Bronchial epithelial cell (primary cell): Measurements from ENCODE around the gene OR51G2. TPM values are rescaled to one million over a fixed set of nuclear protein-coding genes. Genes with fewer than 3 reads are reported as not detected.
A peak's percentile ranks its signal among the peaks of the same experiment; 100 is the strongest.
"Not testable (repeated sequence)": the region's sequence is repeated elsewhere in the genome, so short reads cannot be mapped to it uniquely, and the experiment has no call there.

ENCODE experiments used
- DNase-seq: peaks from one replicate; pipeline ENCODE4 v3.0.0-alpha.2; 2010; ENCODE audit warnings: low read depth
- FAIRE-seq: peaks from 2 replicates; lab custom pipeline; 2011; peaks lifted over from hg19 to GRCh38; lab: Jason Lieb, UNC
- H3K27me3 ChIP-seq: 2 replicates; pipeline ENCODE4 v1.5.1; 2011; ENCODE audit warnings: low read length; ENCODE audit not compliant: control insufficient read depth, insufficient read depth
- H3K36me3 ChIP-seq: 2 replicates; pipeline ENCODE4 v1.5.1; 2011; ENCODE audit warnings: low read length; ENCODE audit not compliant: control insufficient read depth, insufficient read depth
- H3K4me3 ChIP-seq: 2 replicates; pipeline ENCODE4 v1.5.1; 2011; ENCODE audit warnings: mild to moderate bottlenecking, low read depth, low read length, control low read depth
- total RNA-seq: library from RNA; depleted of rRNA; stranded (reverse); fragments of >200 nt; gene quantifications from 2 replicates; pipeline ENCODE4 v1.2.1, GENCODE V29; 2014
- TF ChIP-seq, protein P1 (sequence below): IDR thresholded peaks from 2 replicates; pipeline ENCODE4 v1.5.1; 2011; ENCODE audit warnings: mild to moderate bottlenecking, moderate library complexity, low read length, control low read depth, inconsistent platforms; ENCODE audit not compliant: insufficient read depth, severe bottlenecking

Gene OR51G2, protein sequence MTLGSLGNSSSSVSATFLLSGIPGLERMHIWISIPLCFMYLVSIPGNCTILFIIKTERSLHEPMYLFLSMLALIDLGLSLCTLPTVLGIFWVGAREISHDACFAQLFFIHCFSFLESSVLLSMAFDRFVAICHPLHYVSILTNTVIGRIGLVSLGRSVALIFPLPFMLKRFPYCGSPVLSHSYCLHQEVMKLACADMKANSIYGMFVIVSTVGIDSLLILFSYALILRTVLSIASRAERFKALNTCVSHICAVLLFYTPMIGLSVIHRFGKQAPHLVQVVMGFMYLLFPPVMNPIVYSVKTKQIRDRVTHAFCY
- not detected in 2 replicates for total RNA-seq

DNA sequence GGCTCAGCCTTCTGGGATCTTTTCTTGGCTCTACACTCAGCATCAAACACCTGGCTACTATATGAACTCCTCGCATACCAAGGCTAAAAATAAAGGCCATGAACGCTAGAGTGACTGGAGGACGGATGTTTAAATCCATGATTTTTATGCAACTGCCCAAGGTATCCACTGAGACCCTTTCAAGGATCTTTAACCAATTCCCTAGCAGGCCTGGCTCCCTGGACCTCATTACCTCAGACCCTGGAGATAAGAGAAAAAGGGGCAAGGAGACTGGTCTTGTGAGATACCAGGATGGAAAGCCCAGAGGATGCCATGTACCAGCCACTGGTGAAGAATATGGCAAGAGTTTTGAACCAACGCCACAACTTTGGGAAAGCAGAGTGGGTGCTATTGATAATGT is at the start of gene OR51G2:
Gene OR51G2, minus strand, starts transcription at position 101 of the 400 bp plus-strand sequence. CDS start 3,687 bp downstream, outside the sequence.
- TF ChIP-seq, protein P1, sequence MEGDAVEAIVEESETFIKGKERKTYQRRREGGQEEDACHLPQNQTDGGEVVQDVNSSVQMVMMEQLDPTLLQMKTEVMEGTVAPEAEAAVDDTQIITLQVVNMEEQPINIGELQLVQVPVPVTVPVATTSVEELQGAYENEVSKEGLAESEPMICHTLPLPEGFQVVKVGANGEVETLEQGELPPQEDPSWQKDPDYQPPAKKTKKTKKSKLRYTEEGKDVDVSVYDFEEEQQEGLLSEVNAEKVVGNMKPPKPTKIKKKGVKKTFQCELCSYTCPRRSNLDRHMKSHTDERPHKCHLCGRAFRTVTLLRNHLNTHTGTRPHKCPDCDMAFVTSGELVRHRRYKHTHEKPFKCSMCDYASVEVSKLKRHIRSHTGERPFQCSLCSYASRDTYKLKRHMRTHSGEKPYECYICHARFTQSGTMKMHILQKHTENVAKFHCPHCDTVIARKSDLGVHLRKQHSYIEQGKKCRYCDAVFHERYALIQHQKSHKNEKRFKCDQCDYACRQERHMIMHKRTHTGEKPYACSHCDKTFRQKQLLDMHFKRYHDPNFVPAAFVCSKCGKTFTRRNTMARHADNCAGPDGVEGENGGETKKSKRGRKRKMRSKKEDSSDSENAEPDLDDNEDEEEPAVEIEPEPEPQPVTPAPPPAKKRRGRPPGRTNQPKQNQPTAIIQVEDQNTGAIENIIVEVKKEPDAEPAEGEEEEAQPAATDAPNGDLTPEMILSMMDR, result no peak
- Histone ChIP-seq H3K27me3 (no peaks in the 10 kb centered on the region), H3K36me3 (no peaks in the 10 kb centered on the region), H3K4me3 (no peak within 1 kb of the TSS)
- DNase-seq (no peak), FAIRE-seq (no peak)

DNA sequence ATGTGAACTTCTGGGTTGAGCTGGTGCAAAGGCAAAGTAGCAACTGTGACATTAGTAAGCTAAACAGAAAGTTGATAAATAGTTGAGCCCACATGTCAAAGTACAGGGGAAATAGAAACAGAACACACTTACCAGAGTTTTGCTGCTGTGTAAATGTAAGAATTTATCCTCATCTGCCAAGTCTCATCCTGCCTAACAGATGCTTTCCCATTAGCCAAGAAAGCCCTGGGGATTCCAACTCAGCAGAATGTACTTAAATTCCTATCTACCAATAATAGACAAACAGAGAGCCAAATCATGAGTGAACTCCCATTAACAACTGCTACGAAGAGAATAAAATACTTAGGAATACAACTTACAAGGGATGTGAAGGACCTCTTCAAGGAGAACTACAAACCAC is 43.7 kb upstream of the OR51G2 start:
- no peak for FAIRE-seq
- TF ChIP-seq, protein P1, result no peak
- no peaks in the 10 kb centered on the region for H3K27me3 ChIP-seq
- no peak for DNase-seq
- no peak overlapping the region for H3K4me3 ChIP-seq
- no peaks in the 10 kb centered on the region for H3K36me3 ChIP-seq

DNA sequence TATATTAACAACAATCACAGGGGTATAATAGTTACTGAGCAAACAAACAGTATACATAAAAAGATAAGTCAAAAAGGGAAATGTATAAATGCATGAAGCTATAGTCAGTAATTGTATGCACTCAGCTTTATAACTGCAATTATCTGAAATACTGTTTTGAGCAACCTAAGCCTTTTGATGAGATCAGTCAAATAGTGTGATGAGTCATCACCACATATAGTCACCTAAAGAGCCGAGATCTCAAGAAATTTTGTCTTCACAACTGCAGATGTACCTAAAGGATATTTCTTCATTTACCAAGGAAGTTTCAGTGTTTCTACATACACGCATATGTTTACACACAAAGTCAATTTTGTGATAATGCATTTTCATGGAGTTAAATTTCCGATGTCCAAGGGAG is 41.7 kb upstream of the OR51G2 start:
- Histone ChIP-seq H3K36me3 (no peaks in the 10 kb centered on the region), H3K27me3 (no peaks in the 10 kb centered on the region), H3K4me3 (no peak overlapping the region)
- FAIRE-seq (no peak), DNase-seq (peak; percentile 10)
- TF ChIP-seq, protein P1, result no peak

DNA sequence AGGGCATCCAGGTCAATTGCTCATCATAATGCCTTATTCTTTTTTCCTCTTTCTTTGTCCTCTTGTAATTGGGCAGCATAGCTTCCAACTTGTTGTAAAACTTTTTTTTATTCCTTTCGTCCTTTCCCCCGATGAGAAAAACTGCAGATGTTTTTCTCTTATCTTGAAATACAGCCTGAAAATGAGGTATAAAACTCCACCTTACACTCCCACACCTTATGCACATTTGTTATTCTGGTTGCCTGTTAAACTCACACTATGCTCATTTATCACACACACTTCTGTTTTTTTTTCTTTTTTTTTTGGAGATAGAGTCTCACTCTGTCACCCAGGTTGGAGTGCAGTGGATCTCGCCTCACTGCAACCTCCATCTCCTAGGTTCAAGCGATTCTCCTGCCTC is 38.2 kb upstream of the OR51G2 start:
- TF ChIP-seq, protein P1, result no peak
- no peak for DNase-seq
- Histone ChIP-seq H3K4me3 (no peak overlapping the region), H3K36me3 (no peaks in the 10 kb centered on the region), H3K27me3 (no peaks in the 10 kb centered on the region)
- no peak for FAIRE-seq

DNA sequence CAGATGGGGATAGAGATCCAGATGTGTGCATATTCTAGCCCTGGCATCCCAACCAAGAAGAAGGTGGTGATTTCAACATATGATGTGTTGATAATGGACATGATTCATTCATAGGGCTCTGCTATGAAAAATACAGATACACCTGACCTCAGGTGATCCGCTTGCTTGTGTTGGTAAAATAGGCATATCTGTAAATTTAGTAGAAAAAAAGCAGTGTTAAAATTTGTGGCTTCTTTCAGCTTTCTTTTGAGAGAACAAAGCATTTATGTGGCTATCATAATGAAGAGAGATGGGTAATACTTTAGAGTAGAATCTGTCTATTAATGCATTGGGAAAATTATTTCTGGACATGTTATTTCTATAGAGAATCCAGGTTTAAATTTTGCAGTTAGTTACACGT is 36.5 kb upstream of the OR51G2 start, which contains the start of gene OR51A2:
Gene OR51A2, minus strand, starts transcription at position 101 of the 400 bp plus-strand sequence. Its CDS starts 0 bp downstream, at position 101.
- not testable (repeated sequence) for H3K27me3 ChIP-seq, FAIRE-seq, H3K4me3 ChIP-seq, H3K36me3 ChIP-seq, DNase-seq

DNA sequence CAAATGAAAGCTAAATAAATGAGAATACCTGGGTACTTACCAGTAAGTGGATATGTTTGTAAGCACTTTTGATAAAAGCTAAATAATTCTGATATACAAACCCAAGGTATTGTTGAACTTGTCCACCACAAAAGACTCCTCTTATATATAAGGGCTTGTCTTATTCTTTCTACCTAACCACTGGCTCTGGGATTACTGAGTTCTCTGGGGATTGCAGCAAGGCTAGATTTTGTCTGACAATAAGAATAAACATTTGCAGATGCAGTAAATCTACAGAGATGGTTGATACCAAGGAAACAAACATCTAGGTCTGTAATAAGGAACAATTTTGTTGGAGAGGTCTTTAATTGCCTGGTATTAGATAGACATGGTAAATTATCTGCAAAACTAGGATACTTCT is 28.4 kb upstream of the OR51G2 start, which contains the start of gene OR51A4:
Gene OR51A4, minus strand, starts transcription at position 101 of the 400 bp plus-strand sequence. CDS start 505 bp downstream, outside the sequence.
- Histone ChIP-seq H3K36me3 (no peaks in the 10 kb centered on the region), H3K4me3 (no peak within 1 kb of the TSS), H3K27me3 (no peaks in the 10 kb centered on the region)
- TF ChIP-seq, protein P1, result no peak
- DNase-seq (no peak), FAIRE-seq (no peak)
